ENCODE results near the gene COL4A1.

Gene COL4A1

GRCh38 chr13:110307767-110308655 is 1.1 kb upstream of the COL4A1 start:
- TF ChIP-seq CTCF (IDR thresholded peaks at IDR 0.05; ENCODE audit: low read depth, low read length) = no peak
- DNase-seq (ENCODE audit: extremely low read depth, low read depth) = no peak

- DNase-seq (ENCODE audit: extremely low read depth, low read depth) = no peak
Observed at GRCh38 chr13:110306340-110306959, 507 bp downstream of the COL4A1 start.

GRCh38 chr13:110305949-110306339 is 1.0 kb downstream of the COL4A1 start:
- DNase-seq (ENCODE audit: extremely low read depth, low read depth) = no peak
- no peak for TF ChIP-seq CTCF (IDR thresholded peaks at IDR 0.05; ENCODE audit: low read depth, low read length)

More at GRCh38 chr13:110306340-110306959, 507 bp downstream of the COL4A1 start:
- TF ChIP-seq CTCF (IDR thresholded peaks at IDR 0.05; ENCODE audit: low read depth, low read length) = no peak; the same call in 1 of the 2 replicates

- DNase-seq (ENCODE audit: extremely low read depth, low read depth) = no peak
- no peak for TF ChIP-seq CTCF (IDR thresholded peaks at IDR 0.05; ENCODE audit: low read depth, low read length)
Observed at GRCh38 chr13:110305544-110305943, 1.4 kb downstream of the COL4A1 start.

GRCh38 chr13:110305001-110305400 is 2.0 kb downstream of the COL4A1 start:
- DNase-seq (ENCODE audit: extremely low read depth, low read depth) = no peak
- TF ChIP-seq CTCF (IDR thresholded peaks at IDR 0.05; ENCODE audit: low read depth, low read length) = no peak

GRCh38 chr13:110304256-110304655 is 2.7 kb downstream of the COL4A1 start:
- DNase-seq (ENCODE audit: extremely low read depth, low read depth) = no peak

More at GRCh38 chr13:110304256-110304655, 2.7 kb downstream of the COL4A1 start:
- no peak for TF ChIP-seq CTCF (IDR thresholded peaks at IDR 0.05; ENCODE audit: low read depth, low read length)
